Choroid plexus epithelial cell (primary cell): ENCODE measurements around the gene MGAT4A.
A peak's percentile ranks its signal among the peaks of the same experiment; 100 is the strongest.

Experiments used
- DNase-seq: peaks from one replicate; pipeline ENCODE4 v3.0.0-alpha.2; 2010; ENCODE audit warnings: low read depth
- H3K4me3 ChIP-seq: 2 replicates; pipeline ENCODE4 v1.5.1; 2011; ENCODE audit warnings: low read depth, mild to moderate bottlenecking, control low read depth, low read length, moderate library complexity
- CTCF ChIP-seq: conservative IDR thresholded peaks from 2 replicates; pipeline ENCODE4 v1.5.1; 2011; ENCODE audit warnings: low read depth, mild to moderate bottlenecking, control low read depth, inconsistent platforms, low read length, moderate library complexity

Gene MGAT4A

GRCh38 chr2:98572676-98573075, 158.3 kb downstream of the MGAT4A start:
- no peak overlapping the region for H3K4me3 ChIP-seq
- no peak for DNase-seq
- no peak for TF ChIP-seq CTCF

- H3K4me3 ChIP-seq = no peak overlapping the region
- TF ChIP-seq CTCF = no peak
- DNase-seq = no peak
Observed at GRCh38 chr2:98572211-98572610, 158.7 kb downstream of the MGAT4A start.

- H3K4me3 ChIP-seq = no peak overlapping the region
- no peak for DNase-seq
- no peak for TF ChIP-seq CTCF
Observed at GRCh38 chr2:98571796-98572195, 159.1 kb downstream of the MGAT4A start.

GRCh38 chr2:98571121-98571701, 159.7 kb downstream of the MGAT4A start:
- no peak for TF ChIP-seq CTCF
- no peak for DNase-seq

GRCh38 chr2:98570356-98570755, 160.6 kb downstream of the MGAT4A start:
- TF ChIP-seq CTCF = no peak
- no peak for DNase-seq

More at GRCh38 chr2:98571121-98571701, 159.7 kb downstream of the MGAT4A start:
- H3K4me3 ChIP-seq = no peak overlapping the region

GRCh38 chr2:98569915-98570314, 161.0 kb downstream of the MGAT4A start:
- no peak for TF ChIP-seq CTCF
- DNase-seq = no peak
- no peak overlapping the region for H3K4me3 ChIP-seq

More at GRCh38 chr2:98570356-98570755, 160.6 kb downstream of the MGAT4A start:
- H3K4me3 ChIP-seq = no peak overlapping the region

- no peak overlapping the region for H3K4me3 ChIP-seq
- TF ChIP-seq CTCF = peak; percentile 85
- peak; percentile 22 for DNase-seq
Observed at GRCh38 chr2:98569197-98569793, 161.6 kb downstream of the MGAT4A start.
